ENCODE results near the gene IFNW1. TPM values are rescaled to one million over a fixed set of nuclear protein-coding genes. Genes with fewer than 3 reads are reported as not detected.

Gene IFNW1
- total and polyA plus RNA-seq, 2 of the 13 experiments (the other 11 are each of a cell fraction or from before 2014, with no cell fraction given) = not detected

DNA sequence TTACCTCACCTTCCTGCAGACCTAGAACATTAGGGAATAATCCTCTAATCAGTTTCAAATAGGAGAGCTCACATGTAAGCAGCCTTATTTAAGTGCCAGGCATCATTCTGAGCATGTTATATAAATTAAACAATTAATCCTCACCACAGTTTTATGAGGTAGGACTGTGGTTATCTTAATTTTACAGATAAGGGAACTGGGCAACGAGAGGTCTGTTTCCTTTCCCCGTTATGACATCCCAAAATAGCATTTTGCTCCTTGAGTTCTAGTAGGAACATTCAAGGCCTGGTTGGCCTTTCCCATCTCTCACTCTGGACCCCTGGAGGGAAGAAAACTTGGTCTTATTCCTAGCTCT lies 44.8 kb downstream of the IFNW1 start (continued):
- TF ChIP-seq BRD4 (CRISPR knock-in tag; IDR thresholded peaks at IDR 0.05) (no peak), CHD4 (IDR thresholded peaks at IDR 0.05; ENCODE audit: borderline replicate concordance, low read length) (no peak), SMARCC2 (IDR thresholded peaks at IDR 0.05) (no peak)

DNA sequence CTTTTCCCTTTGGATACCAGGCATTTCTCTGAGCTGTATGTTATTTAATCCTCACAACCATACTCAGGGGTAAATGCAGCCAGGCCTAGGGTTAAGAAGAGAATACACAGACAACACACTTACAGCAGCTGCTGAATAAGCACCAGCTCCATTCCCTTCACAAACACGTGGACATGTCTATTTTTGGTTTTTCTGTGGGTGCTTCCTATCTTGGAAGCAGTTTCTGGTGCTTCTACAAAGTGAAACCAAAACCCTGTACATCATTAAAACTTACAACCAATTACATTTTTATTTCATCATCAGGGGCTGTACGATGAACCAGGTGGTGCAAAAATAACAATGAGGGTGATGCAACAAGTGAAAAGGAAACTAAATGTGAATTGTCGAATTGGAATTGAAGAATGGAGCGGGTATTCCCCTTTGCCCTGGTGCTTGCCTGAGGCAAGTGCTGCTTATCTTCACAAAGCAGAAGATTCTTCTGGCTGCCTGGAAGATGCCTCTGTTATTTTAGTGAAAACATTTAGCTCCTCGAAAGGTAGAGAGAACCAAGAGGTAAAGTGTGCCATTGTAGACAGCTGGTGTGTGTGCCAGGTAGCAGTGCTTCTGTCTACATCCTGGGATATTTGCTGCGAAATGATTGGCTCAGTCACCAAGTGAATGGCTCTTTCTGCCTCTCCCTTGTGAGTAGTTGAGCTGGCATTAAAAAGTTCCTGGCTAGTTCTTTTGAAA lies 45.3 kb downstream of the IFNW1 start:
- DNase-seq (ENCODE audit: low spot score) = no peak
- Histone ChIP-seq H3K4me1 (ENCODE audit: insufficient read depth, low read length) (no peaks in the 10 kb centered on the region), H3K27me3 (ENCODE audit: control insufficient read depth in 1 of 2, insufficient read depth in 2 of 2, low read length in 2 of 2) (no peaks in the 10 kb centered on the region), H3K27ac (ENCODE audit: extremely low read length, insufficient read depth, low read length) (no peak overlapping the region), H3K36me3 (replicated peaks in 1 of 2; ENCODE audit: control insufficient read depth in 1 of 2, insufficient read depth in 2 of 2, low read length in 2 of 2) (no peaks in the 10 kb centered on the region), H3K9me3 (ENCODE audit: low read length) (no peaks in the 10 kb centered on the region), H3K9ac (ENCODE audit: insufficient read depth, low read depth, low read length) (no peak overlapping the region), H2AFZ (ENCODE audit: low read length) (no peak overlapping the region), H3K4me3 (replicated peaks in 1 of 3; ENCODE audit: insufficient read depth in 1 of 3, low read depth in 2 of 3, low read length in 3 of 3) (no peak overlapping the region), H3K79me2 (ENCODE audit: insufficient read depth, low read length) (no peaks in the 10 kb centered on the region), H4K20me1 (ENCODE audit: insufficient read depth, low read length) (no peaks in the 10 kb centered on the region), H3K4me2 (ENCODE audit: low read depth, low read length) (0 out of 2 replicates have a peak overlapping the region, but pooled peaks have one; percentile 1)
- WGBS (ENCODE audit: low lambda C conversion rate) = 8% methylated on average over 6 of the region's 6 CpGs
- no peak for TF ChIP-seq SP5 (CRISPR knock-in tag; IDR thresholded peaks at IDR 0.05; ENCODE audit: borderline replicate concordance, low read depth)
- FAIRE-seq = no peak
- no TSS peak for BruUV-seq (replicated peaks)
- ChIA-PET CTCF (ENCODE audit: low intra/inter-chr PET ratio, low total read pairs) (no interaction called here), POLR2A (no interaction called here)
- ATAC-seq = no peak
- intact Hi-C loops (cut with micrococcal nuclease; ENCODE audit: unreplicated experiment) (no loop called here), in situ Hi-C loops (cut with HindIII; ENCODE audit: extremely low pct_ligation_motif_present, low pct_unique_long_range_greater_than_20kb) (no loop called here)

DNA sequence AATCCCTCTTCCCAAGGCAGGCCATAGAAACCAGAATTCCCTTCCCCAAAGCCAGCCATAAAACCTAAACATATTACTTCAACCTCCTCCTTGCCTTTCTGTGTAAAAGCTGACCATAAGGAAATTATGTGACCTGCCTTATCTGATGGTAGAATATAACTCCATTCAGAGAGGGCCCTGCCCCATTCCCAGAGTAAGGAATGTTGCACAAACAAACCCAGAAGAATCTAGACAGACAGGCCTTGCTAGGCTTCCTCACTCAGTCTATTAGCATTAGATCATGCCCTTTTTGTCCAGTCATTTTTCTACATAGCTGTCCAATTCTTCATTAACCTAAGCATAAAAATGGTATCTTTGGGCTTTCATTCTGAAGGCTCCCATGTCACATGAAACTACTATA lies 46.1 kb downstream of the IFNW1 start:
- FAIRE-seq = no peak
- H3K4me3 ChIP-seq (replicated peaks in 1 of 3; ENCODE audit: insufficient read depth in 1 of 3, low read depth in 2 of 3, low read length in 3 of 3) = no peak overlapping the region
- no peaks in the 10 kb centered on the region for H3K36me3 ChIP-seq (replicated peaks in 1 of 2; ENCODE audit: control insufficient read depth in 1 of 2, insufficient read depth in 2 of 2, low read length in 2 of 2)
- ATAC-seq = no peak
- in situ Hi-C loops (cut with HindIII; ENCODE audit: extremely low pct_ligation_motif_present, low pct_unique_long_range_greater_than_20kb) = no loop called here
- H3K9ac ChIP-seq (ENCODE audit: insufficient read depth, low read depth, low read length) = no peak overlapping the region
- CTCF ChIA-PET (ENCODE audit: low intra/inter-chr PET ratio, low total read pairs) = no interaction called here
- H4K20me1 ChIP-seq (ENCODE audit: insufficient read depth, low read length) = no peaks in the 10 kb centered on the region
- H3K9me3 ChIP-seq (ENCODE audit: low read length) = no peaks in the 10 kb centered on the region
- H3K79me2 ChIP-seq (ENCODE audit: insufficient read depth, low read length) = no peaks in the 10 kb centered on the region
- no TSS peak for BruUV-seq (replicated peaks)
- no peaks in the 10 kb centered on the region for H3K27me3 ChIP-seq (ENCODE audit: control insufficient read depth in 1 of 2, insufficient read depth in 2 of 2, low read length in 2 of 2)
- H3K4me1 ChIP-seq (ENCODE audit: insufficient read depth, low read length) = no peaks in the 10 kb centered on the region
- no peak overlapping the region for H2AFZ ChIP-seq (ENCODE audit: low read length)
- no peak for DNase-seq (ENCODE audit: low spot score)
- no peak overlapping the region for H3K27ac ChIP-seq (ENCODE audit: extremely low read length, insufficient read depth, low read length)
- H3K4me2 ChIP-seq (ENCODE audit: low read depth, low read length) = no peak overlapping the region
- intact Hi-C loops (cut with micrococcal nuclease; ENCODE audit: unreplicated experiment) = no loop called here
- POLR2A ChIA-PET = no interaction called here
- TF ChIP-seq, protein P1, sequence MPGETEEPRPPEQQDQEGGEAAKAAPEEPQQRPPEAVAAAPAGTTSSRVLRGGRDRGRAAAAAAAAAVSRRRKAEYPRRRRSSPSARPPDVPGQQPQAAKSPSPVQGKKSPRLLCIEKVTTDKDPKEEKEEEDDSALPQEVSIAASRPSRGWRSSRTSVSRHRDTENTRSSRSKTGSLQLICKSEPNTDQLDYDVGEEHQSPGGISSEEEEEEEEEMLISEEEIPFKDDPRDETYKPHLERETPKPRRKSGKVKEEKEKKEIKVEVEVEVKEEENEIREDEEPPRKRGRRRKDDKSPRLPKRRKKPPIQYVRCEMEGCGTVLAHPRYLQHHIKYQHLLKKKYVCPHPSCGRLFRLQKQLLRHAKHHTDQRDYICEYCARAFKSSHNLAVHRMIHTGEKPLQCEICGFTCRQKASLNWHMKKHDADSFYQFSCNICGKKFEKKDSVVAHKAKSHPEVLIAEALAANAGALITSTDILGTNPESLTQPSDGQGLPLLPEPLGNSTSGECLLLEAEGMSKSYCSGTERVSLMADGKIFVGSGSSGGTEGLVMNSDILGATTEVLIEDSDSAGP (CRISPR knock-in tag; IDR thresholded peaks at IDR 0.05; ENCODE audit: borderline replicate concordance) = no peak
- TF ChIP-seq ZBTB46 (CRISPR knock-in tag; IDR thresholded peaks at IDR 0.05; ENCODE audit: borderline replicate concordance) (no peak), RFXANK (CRISPR knock-in tag; IDR thresholded peaks at IDR 0.05) (no peak), FOXP1 (IDR thresholded peaks at IDR 0.05) (no peak), FOXP1 (CRISPR knock-in tag; IDR thresholded peaks at IDR 0.05) (no peak), ZNF775 (CRISPR knock-in tag; IDR thresholded peaks at IDR 0.05; ENCODE audit: borderline replicate concordance) (no peak), ZKSCAN5 (CRISPR knock-in tag; IDR thresholded peaks at IDR 0.05) (no peak), STAG1 (CRISPR knock-in tag; IDR thresholded peaks at IDR 0.05) (no peak), KLF12 (CRISPR knock-in tag; IDR thresholded peaks at IDR 0.05; ENCODE audit: borderline replicate concordance) (no peak), MED8 (CRISPR knock-in tag; IDR thresholded peaks at IDR 0.05; ENCODE audit: insufficient replicate concordance) (no peak), ZNF253 (CRISPR knock-in tag; IDR thresholded peaks at IDR 0.05; ENCODE audit: borderline replicate concordance) (no peak), ZSCAN20 (CRISPR knock-in tag; IDR thresholded peaks at IDR 0.05; ENCODE audit: borderline replicate concordance) (no peak)

Measured in HepG2 (cell line).